RCC 7860 (cell line): ENCODE data around the gene CDK6.

ENCODE experiments used
- DNase-seq: peaks from one replicate; pipeline ENCODE4 v3.0.0-alpha.2; 2015; ENCODE audit warnings: low spot score
- FAIRE-seq: peaks from 2 replicates; lab custom pipeline; 2012; peaks lifted over from hg19 to GRCh38; lab: Jason Lieb, UNC

CDK6 gene

GRCh38 chr7:92830027-92830426 lies 6.3 kb downstream of the CDK6 start:
- FAIRE-seq (no peak), DNase-seq (no peak)

- FAIRE-seq (peak; percentile 51), DNase-seq (peak; percentile 35)
Measured at GRCh38 chr7:92827464-92828120, 8.8 kb downstream of the CDK6 start.

- FAIRE-seq (no peak), DNase-seq (no peak)
Measured at GRCh38 chr7:92826258-92826938, 10.0 kb downstream of the CDK6 start.

- FAIRE-seq: no peak
Measured at GRCh38 chr7:92824901-92825480, 11.4 kb downstream of the CDK6 start.

GRCh38 chr7:92824450-92824849 lies 11.9 kb downstream of the CDK6 start:
- FAIRE-seq: no peak

More at GRCh38 chr7:92824901-92825480, 11.4 kb downstream of the CDK6 start:
- no peak for DNase-seq

GRCh38 chr7:92823042-92823441 lies 13.3 kb downstream of the CDK6 start:
- no peak for FAIRE-seq
- no peak for DNase-seq

More at GRCh38 chr7:92824450-92824849, 11.9 kb downstream of the CDK6 start:
- DNase-seq: no peak

- DNase-seq (no peak), FAIRE-seq (no peak)
Measured at GRCh38 chr7:92820191-92820590, 16.2 kb downstream of the CDK6 start.

- DNase-seq (no peak), FAIRE-seq (no peak)
Measured at GRCh38 chr7:92817398-92817797, 19.0 kb downstream of the CDK6 start.

GRCh38 chr7:92815412-92815811 lies 21.0 kb downstream of the CDK6 start:
- FAIRE-seq (no peak), DNase-seq (no peak)

GRCh38 chr7:92813390-92814024 lies 22.9 kb downstream of the CDK6 start:
- FAIRE-seq (no peak), DNase-seq (no peak)

- FAIRE-seq: no peak
Measured at GRCh38 chr7:92811158-92811557, 25.2 kb downstream of the CDK6 start.

GRCh38 chr7:92809760-92810573 lies 26.4 kb downstream of the CDK6 start:
- DNase-seq (peak; percentile 95), FAIRE-seq (peak; percentile 97)

More at GRCh38 chr7:92811158-92811557, 25.2 kb downstream of the CDK6 start:
- DNase-seq: no peak

- no peak for FAIRE-seq
- DNase-seq: no peak
Measured at GRCh38 chr7:92809397-92809759, 27.0 kb downstream of the CDK6 start.

GRCh38 chr7:92808635-92809034 lies 27.7 kb downstream of the CDK6 start:
- no peak for DNase-seq
- no peak for FAIRE-seq

GRCh38 chr7:92808006-92808405 lies 28.4 kb downstream of the CDK6 start:
- FAIRE-seq (no peak), DNase-seq (no peak)

- FAIRE-seq (no peak), DNase-seq (no peak)
Measured at GRCh38 chr7:92806496-92806895, 29.9 kb downstream of the CDK6 start.

- FAIRE-seq: no peak
- DNase-seq: no peak
Measured at GRCh38 chr7:92802406-92802805, 34.0 kb downstream of the CDK6 start.

- FAIRE-seq: peak; percentile 78
Measured at GRCh38 chr7:92799446-92800211, 36.7 kb downstream of the CDK6 start.

GRCh38 chr7:92798517-92799249 lies 37.7 kb downstream of the CDK6 start:
- no peak for FAIRE-seq

More at GRCh38 chr7:92799446-92800211, 36.7 kb downstream of the CDK6 start:
- peak; percentile 45 for DNase-seq

More at GRCh38 chr7:92798517-92799249, 37.7 kb downstream of the CDK6 start:
- DNase-seq: no peak
